HG03135 (cell line): Measurements from ENCODE around the gene MSRB1.

ENCODE experiments used
- ATAC-seq: cut with Tn5 transposase; IDR thresholded peaks from one replicate; pipeline ENCODE4 v1.9.1; 2021; ENCODE audit warnings: mild to moderate bottlenecking, moderate library complexity; ENCODE audit not compliant: unreplicated experiment

The MSRB1 gene

GRCh38 chr16:1918351-1919326, 24.4 kb downstream of the MSRB1 start, which contains the start of gene HS3ST6:
HS3ST6 (minus strand) TSS chr16:1918415; CDS start chr16:1918323, 92 bp downstream.
- ATAC-seq: no peak

- ATAC-seq: no peak
Measured at GRCh38 chr16:1917665-1918350, 25.2 kb downstream of the MSRB1 start.

- ATAC-seq: no peak
Measured at GRCh38 chr16:1917056-1917664, 25.8 kb downstream of the MSRB1 start.

- no peak for ATAC-seq
Measured at GRCh38 chr16:1916640-1916990, 26.4 kb downstream of the MSRB1 start.

- ATAC-seq: no peak
Measured at GRCh38 chr16:1915732-1916639, 27.0 kb downstream of the MSRB1 start.

GRCh38 chr16:1914988-1915387, 28.0 kb downstream of the MSRB1 start:
- no peak for ATAC-seq

- no peak for ATAC-seq
Measured at GRCh38 chr16:1914084-1914608, 28.9 kb downstream of the MSRB1 start.

GRCh38 chr16:1913327-1914083, 29.5 kb downstream of the MSRB1 start:
- no peak for ATAC-seq

- ATAC-seq: no peak
Measured at GRCh38 chr16:1912215-1912543, 30.8 kb downstream of the MSRB1 start.

GRCh38 chr16:1911467-1912214, 31.4 kb downstream of the MSRB1 start:
- ATAC-seq: no peak

- no peak for ATAC-seq
Measured at GRCh38 chr16:1909561-1910231, 33.3 kb downstream of the MSRB1 start.

- no peak for ATAC-seq
Measured at GRCh38 chr16:1908983-1909382, 34.0 kb downstream of the MSRB1 start.

GRCh38 chr16:1908184-1908583, 34.8 kb downstream of the MSRB1 start:
- no peak for ATAC-seq

- no peak for ATAC-seq
Measured at GRCh38 chr16:1907226-1907860, 35.7 kb downstream of the MSRB1 start.

GRCh38 chr16:1906846-1907165, 36.2 kb downstream of the MSRB1 start:
- no peak for ATAC-seq

GRCh38 chr16:1906055-1906845, 36.7 kb downstream of the MSRB1 start:
- ATAC-seq: no peak
